Body of pancreas (tissue), 4 donors: Measurements from ENCODE around the gene IL18RAP.

ENCODE experiments used
- POLR2A ChIP-seq, 3 donors: fragments of 450-650 bp; IDR thresholded peaks; one replicate each; pipeline ENCODE4 v1.6.1; 2016; ENCODE audit warnings: antibody characterized with exemption in 3 of 3, mild to moderate bottlenecking in 2 of 3
- TF ChIP-seq, protein P1 (sequence below), 7 experiments: fragments of 450-650 bp in 4 of 7; fragments of 200-600 bp in 3 of 7; sonication (generic) in 3 of 7; IDR thresholded peaks; one replicate each; pipeline ENCODE4 v1.5.1; 2016 to 2019; ENCODE audit warnings: antibody characterized with exemption in 7 of 7

- TF ChIP-seq POLR2A (IDR thresholded peaks at IDR 0.05): no peak
- TF ChIP-seq, protein P1, sequence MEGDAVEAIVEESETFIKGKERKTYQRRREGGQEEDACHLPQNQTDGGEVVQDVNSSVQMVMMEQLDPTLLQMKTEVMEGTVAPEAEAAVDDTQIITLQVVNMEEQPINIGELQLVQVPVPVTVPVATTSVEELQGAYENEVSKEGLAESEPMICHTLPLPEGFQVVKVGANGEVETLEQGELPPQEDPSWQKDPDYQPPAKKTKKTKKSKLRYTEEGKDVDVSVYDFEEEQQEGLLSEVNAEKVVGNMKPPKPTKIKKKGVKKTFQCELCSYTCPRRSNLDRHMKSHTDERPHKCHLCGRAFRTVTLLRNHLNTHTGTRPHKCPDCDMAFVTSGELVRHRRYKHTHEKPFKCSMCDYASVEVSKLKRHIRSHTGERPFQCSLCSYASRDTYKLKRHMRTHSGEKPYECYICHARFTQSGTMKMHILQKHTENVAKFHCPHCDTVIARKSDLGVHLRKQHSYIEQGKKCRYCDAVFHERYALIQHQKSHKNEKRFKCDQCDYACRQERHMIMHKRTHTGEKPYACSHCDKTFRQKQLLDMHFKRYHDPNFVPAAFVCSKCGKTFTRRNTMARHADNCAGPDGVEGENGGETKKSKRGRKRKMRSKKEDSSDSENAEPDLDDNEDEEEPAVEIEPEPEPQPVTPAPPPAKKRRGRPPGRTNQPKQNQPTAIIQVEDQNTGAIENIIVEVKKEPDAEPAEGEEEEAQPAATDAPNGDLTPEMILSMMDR (IDR thresholded peaks at IDR 0.05): peak; percentile 10 to 60 (median 47)
These were observed 26.5 kb downstream of the IL18RAP start for GRCh38 chr2:102449370-102449974.
